HepG2 (cell line): ENCODE results near the gene AFF2. TPM values are rescaled to one million over a fixed set of nuclear protein-coding genes. Genes with fewer than 3 reads are reported as not detected.

Experiments used
- ATAC-seq: fragments of 200-7000 bp; cut with Tn5 transposase; 3 replicates; pipeline ENCODE4 v1.9.1; 2020; ENCODE audit warnings: mild to moderate bottlenecking, moderate library complexity
- BruUV-seq: library from RNA; stranded (reverse); fragments of 400-500 nt; replicated peaks from 2 replicates; lab custom pipeline; 2021; lab: Mats Ljungman, UMichigan
- CTCF ChIA-PET: fragments of 300-600 bp; formaldehyde crosslinking; extraction: SDS; loops from one replicate; lab custom pipeline; 2021; ENCODE audit warnings: low total read pairs, inconsistent platforms, low intra/inter-chr PET ratio; lab: Yijun Ruan, JAX
- POLR2A ChIA-PET: fragments of 350-600 bp; sonication (Branson Sonifier 250); formaldehyde crosslinking; loops from one replicate; lab custom pipeline; 2020; ENCODE audit warnings: antibody characterized with exemption, inconsistent platforms; lab: Yijun Ruan, JAX
- DNase-seq: peaks from one replicate; pipeline ENCODE4 v3.0.0-alpha.2; 2015; ENCODE audit warnings: low spot score
- FAIRE-seq: peaks from 3 replicates; lab custom pipeline; 2011; peaks lifted over from hg19 to GRCh38; lab: Jason Lieb, UNC
- H2AFZ ChIP-seq: one replicate; pipeline ENCODE4 v1.6.1; 2011; ENCODE audit warnings: low read length, inconsistent platforms
- H3K27ac ChIP-seq: fragments of 300-600 bp; 3 replicates; pipeline ENCODE4 v1.8.0; 2011; ENCODE audit warnings: mixed run types, mild to moderate bottlenecking, mixed read lengths, low read length, inconsistent platforms; ENCODE audit not compliant: insufficient read depth; ENCODE audit errors: extremely low read length
- H3K27me3 ChIP-seq, 2 experiments: fragments of 200-600 bp in 1 of 2; 2 replicates in 1 of 2; 3 replicates in 1 of 2; pipeline versions ENCODE4 v1.6.0 to v1.8.0; 2011; ENCODE audit warnings: low read length in 2 of 2, mild to moderate bottlenecking in 2 of 2, moderate library complexity in 2 of 2, inconsistent platforms in 1 of 2; ENCODE audit not compliant: insufficient read depth in 2 of 2, control insufficient read depth in 1 of 2
- H3K36me3 ChIP-seq, 2 experiments: fragments of 200-600 bp in 1 of 2; replicated peaks in 1 of 2; 2 replicates in 1 of 2; 3 replicates in 1 of 2; pipeline versions ENCODE4 v1.5.1 to v1.8.0; 2011; ENCODE audit warnings: low read length in 2 of 2, inconsistent platforms in 1 of 2; ENCODE audit not compliant: insufficient read depth in 2 of 2, control insufficient read depth in 1 of 2
- H3K4me1 ChIP-seq: 2 replicates; pipeline ENCODE4 v1.5.1; 2012; ENCODE audit warnings: low read length, inconsistent platforms; ENCODE audit not compliant: insufficient read depth
- H3K4me2 ChIP-seq: 2 replicates; pipeline ENCODE4 v1.6.0; 2011; ENCODE audit warnings: low read depth, low read length, inconsistent platforms
- H3K4me3 ChIP-seq, 3 experiments: fragments of 200-600 bp in 1 of 3; sonication (generic), shearing (Covaris generic) in 1 of 3; replicated peaks in 1 of 3; 2 replicates each; pipeline ENCODE4 v1.5.1; 2011 to 2016; ENCODE audit warnings: low read length in 3 of 3, inconsistent platforms in 2 of 3, low read depth in 2 of 3, mild to moderate bottlenecking in 2 of 3, control low read depth in 1 of 3, mixed read lengths in 1 of 3; ENCODE audit not compliant: insufficient read depth in 1 of 3
- H3K79me2 ChIP-seq: one replicate; pipeline ENCODE4 v1.6.1; 2011; ENCODE audit warnings: low read length, inconsistent platforms; ENCODE audit not compliant: insufficient read depth
- H3K9ac ChIP-seq: 2 replicates; pipeline ENCODE4 v1.6.0; 2011; ENCODE audit warnings: mild to moderate bottlenecking, low read depth, low read length, inconsistent platforms; ENCODE audit not compliant: insufficient read depth
- H3K9me3 ChIP-seq: 2 replicates; pipeline ENCODE4 v1.5.1; 2012; ENCODE audit warnings: mild to moderate bottlenecking, low read length
- H4K20me1 ChIP-seq: 2 replicates; pipeline ENCODE4 v1.6.0; 2011; ENCODE audit warnings: inconsistent platforms, mild to moderate bottlenecking, low read length, moderate library complexity; ENCODE audit not compliant: insufficient read depth
- KDM6A ChIP-seq: IDR thresholded peaks from 2 replicates; pipeline ENCODE4 v1.6.1; 2016; ENCODE audit warnings: low read depth
- MTA3 ChIP-seq: sonication (generic); formaldehyde crosslinking; IDR thresholded peaks from 2 replicates; pipeline ENCODE4 v1.4.0; 2020; ENCODE audit warnings: missing genetic modification reagents
- MTF2 ChIP-seq: sonication (generic); formaldehyde crosslinking; IDR thresholded peaks from 2 replicates; pipeline ENCODE4 v1.5.0; 2020; ENCODE audit warnings: missing genetic modification reagents, borderline replicate concordance
- MXD4 ChIP-seq: IDR thresholded peaks from 2 replicates; pipeline ENCODE4 v1.6.1; 2016; ENCODE audit warnings: mild to moderate bottlenecking, missing biosample characterization, missing genetic modification reagents
- NCOA1 ChIP-seq: sonication (generic); formaldehyde crosslinking; IDR thresholded peaks from 2 replicates; pipeline ENCODE4 v1.9.0; 2021; ENCODE audit warnings: missing genetic modification reagents
- NRL ChIP-seq: sonication (generic); formaldehyde crosslinking; IDR thresholded peaks from 2 replicates; pipeline ENCODE4 v1.5.0; 2020; ENCODE audit warnings: missing genetic modification reagents, mild to moderate bottlenecking, moderate library complexity, borderline replicate concordance
- PAF1 ChIP-seq: IDR thresholded peaks from 2 replicates; pipeline ENCODE4 v1.6.1; 2016; ENCODE audit warnings: missing genetic modification reagents, missing compliant biosample characterization
- ZNF558 ChIP-seq: sonication (generic); formaldehyde crosslinking; IDR thresholded peaks from 2 replicates; pipeline ENCODE4 v1.9.0; 2022; ENCODE audit warnings: mild to moderate bottlenecking, missing genetic modification reagents, borderline replicate concordance
- WGBS: methylation state at CpG from one replicate; pipeline ENCODE4 v1.1.6; 2017; ENCODE audit warnings: low lambda C conversion rate; 5-methylcytosine and 5-hydroxymethylcytosine counted together
- in situ Hi-C: cut with HindIII; loops from 2 replicates; pipeline ENCODE4 v1.10.0; 2017; ENCODE audit warnings: low pct_unique_long_range_greater_than_20kb; ENCODE audit not compliant: extremely low pct_ligation_motif_present
- intact Hi-C: fragments of 100-400 bp; cut with micrococcal nuclease; formaldehyde crosslinking; loops from one replicate; pipeline ENCODE4 v1.10.0; 2022; ENCODE audit not compliant: unreplicated experiment
- polyA plus RNA-seq, 8 experiments: library from polyadenylated mRNA; depleted of rRNA in 3 of 8; stranded (reverse) in 7 of 8; unstranded in 1 of 8; fragments of >200 nt; fragmentation: Illumina TruSeq in 4 of 8; extraction: Trizol in 4 of 8; gene quantifications; 2 replicates each; pipeline versions ENCODE4 v1.2.1 to v1.2.3, GENCODE V29; 2011 to 2016; ENCODE audit warnings: low read depth in 4 of 8, missing spikeins in 1 of 8, mixed read lengths in 1 of 8; ENCODE audit not compliant: insufficient read depth in 1 of 8
- total RNA-seq, 5 experiments: library from RNA; depleted of rRNA; stranded (reverse); fragments of >200 nt; fragmentation: Illumina TruSeq; extraction: Trizol; gene quantifications; 2 replicates each; pipeline ENCODE4 v1.2.3, GENCODE V29; 2016; ENCODE audit warnings: low read depth in 1 of 5
- TF ChIP-seq, protein P1 (sequence below): sonication (generic); formaldehyde crosslinking; IDR thresholded peaks from 2 replicates; pipeline ENCODE4 v1.4.0; 2020; ENCODE audit warnings: mild to moderate bottlenecking, missing genetic modification reagents
- TF ChIP-seq, protein P2 (sequence below): sonication (generic); formaldehyde crosslinking; IDR thresholded peaks from 2 replicates; pipeline ENCODE4 v1.4.0; 2020; ENCODE audit warnings: missing genetic modification reagents, mild to moderate bottlenecking, borderline replicate concordance
- TF ChIP-seq, protein P3 (sequence below): IDR thresholded peaks from 2 replicates; pipeline ENCODE4 v1.6.1; 2016; ENCODE audit warnings: missing compliant biosample characterization, missing genetic modification reagents, borderline replicate concordance
- TF ChIP-seq, protein P4 (sequence below), 2 experiments: sonication (generic) in 1 of 2; formaldehyde crosslinking in 1 of 2; IDR thresholded peaks; 2 replicates each; pipeline versions ENCODE4 v1.5.1 to v1.6.1; 2011 to 2020; ENCODE audit warnings: borderline replicate concordance in 1 of 2, low read depth in 1 of 2, low read length in 1 of 2, mild to moderate bottlenecking in 1 of 2, missing genetic modification reagents in 1 of 2, moderate library complexity in 1 of 2

AFF2 gene
- total and polyA plus RNA-seq, 2 of the 13 experiments (the other 11 are each of a cell fraction or from before 2014, with no cell fraction given): not detected

DNA sequence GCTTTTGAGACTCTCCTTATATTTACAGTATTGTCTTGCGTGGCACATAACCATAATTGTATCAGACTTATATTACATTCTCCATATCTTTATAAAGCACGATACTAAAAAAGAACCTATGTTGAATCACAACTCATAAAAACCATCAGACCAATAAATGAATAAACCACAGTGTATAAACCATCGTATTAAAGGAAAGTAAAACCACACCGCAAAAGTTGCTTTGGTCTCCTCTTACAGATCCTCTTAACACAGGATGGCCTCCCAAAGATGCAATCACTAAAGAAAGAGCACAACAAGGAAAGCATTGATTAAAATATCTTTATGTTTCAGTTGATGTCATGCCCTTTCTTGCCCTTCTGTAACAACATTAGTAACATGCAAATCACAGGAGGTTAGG is 437.9 kb downstream of the AFF2 start:
- Histone ChIP-seq H3K9me3 (no peaks in the 10 kb centered on the region), H4K20me1 (no peaks in the 10 kb centered on the region), H3K27ac (no peak overlapping the region), H3K36me3 (no peaks in the 10 kb centered on the region), H3K9ac (no peak overlapping the region), H3K4me1 (no peaks in the 10 kb centered on the region), H3K4me3 (no peak overlapping the region), H2AFZ (no peak overlapping the region), H3K27me3 (no peaks in the 10 kb centered on the region), H3K4me2 (no peak overlapping the region), H3K79me2 (no peaks in the 10 kb centered on the region)
- ChIA-PET CTCF (no interaction called here), POLR2A (no interaction called here)
- DNase-seq (no peak), FAIRE-seq (no peak), ATAC-seq (no peak)
- intact Hi-C loops (no loop called here), in situ Hi-C loops (no loop called here)
- BruUV-seq: no TSS peak
- 0% methylated on average over 4 of the region's 4 CpGs for WGBS
- TF ChIP-seq KDM6A (CRISPR knock-in tag): no peak
- no peak for TF ChIP-seq MTA3 (CRISPR knock-in tag)
- TF ChIP-seq, protein P1, sequence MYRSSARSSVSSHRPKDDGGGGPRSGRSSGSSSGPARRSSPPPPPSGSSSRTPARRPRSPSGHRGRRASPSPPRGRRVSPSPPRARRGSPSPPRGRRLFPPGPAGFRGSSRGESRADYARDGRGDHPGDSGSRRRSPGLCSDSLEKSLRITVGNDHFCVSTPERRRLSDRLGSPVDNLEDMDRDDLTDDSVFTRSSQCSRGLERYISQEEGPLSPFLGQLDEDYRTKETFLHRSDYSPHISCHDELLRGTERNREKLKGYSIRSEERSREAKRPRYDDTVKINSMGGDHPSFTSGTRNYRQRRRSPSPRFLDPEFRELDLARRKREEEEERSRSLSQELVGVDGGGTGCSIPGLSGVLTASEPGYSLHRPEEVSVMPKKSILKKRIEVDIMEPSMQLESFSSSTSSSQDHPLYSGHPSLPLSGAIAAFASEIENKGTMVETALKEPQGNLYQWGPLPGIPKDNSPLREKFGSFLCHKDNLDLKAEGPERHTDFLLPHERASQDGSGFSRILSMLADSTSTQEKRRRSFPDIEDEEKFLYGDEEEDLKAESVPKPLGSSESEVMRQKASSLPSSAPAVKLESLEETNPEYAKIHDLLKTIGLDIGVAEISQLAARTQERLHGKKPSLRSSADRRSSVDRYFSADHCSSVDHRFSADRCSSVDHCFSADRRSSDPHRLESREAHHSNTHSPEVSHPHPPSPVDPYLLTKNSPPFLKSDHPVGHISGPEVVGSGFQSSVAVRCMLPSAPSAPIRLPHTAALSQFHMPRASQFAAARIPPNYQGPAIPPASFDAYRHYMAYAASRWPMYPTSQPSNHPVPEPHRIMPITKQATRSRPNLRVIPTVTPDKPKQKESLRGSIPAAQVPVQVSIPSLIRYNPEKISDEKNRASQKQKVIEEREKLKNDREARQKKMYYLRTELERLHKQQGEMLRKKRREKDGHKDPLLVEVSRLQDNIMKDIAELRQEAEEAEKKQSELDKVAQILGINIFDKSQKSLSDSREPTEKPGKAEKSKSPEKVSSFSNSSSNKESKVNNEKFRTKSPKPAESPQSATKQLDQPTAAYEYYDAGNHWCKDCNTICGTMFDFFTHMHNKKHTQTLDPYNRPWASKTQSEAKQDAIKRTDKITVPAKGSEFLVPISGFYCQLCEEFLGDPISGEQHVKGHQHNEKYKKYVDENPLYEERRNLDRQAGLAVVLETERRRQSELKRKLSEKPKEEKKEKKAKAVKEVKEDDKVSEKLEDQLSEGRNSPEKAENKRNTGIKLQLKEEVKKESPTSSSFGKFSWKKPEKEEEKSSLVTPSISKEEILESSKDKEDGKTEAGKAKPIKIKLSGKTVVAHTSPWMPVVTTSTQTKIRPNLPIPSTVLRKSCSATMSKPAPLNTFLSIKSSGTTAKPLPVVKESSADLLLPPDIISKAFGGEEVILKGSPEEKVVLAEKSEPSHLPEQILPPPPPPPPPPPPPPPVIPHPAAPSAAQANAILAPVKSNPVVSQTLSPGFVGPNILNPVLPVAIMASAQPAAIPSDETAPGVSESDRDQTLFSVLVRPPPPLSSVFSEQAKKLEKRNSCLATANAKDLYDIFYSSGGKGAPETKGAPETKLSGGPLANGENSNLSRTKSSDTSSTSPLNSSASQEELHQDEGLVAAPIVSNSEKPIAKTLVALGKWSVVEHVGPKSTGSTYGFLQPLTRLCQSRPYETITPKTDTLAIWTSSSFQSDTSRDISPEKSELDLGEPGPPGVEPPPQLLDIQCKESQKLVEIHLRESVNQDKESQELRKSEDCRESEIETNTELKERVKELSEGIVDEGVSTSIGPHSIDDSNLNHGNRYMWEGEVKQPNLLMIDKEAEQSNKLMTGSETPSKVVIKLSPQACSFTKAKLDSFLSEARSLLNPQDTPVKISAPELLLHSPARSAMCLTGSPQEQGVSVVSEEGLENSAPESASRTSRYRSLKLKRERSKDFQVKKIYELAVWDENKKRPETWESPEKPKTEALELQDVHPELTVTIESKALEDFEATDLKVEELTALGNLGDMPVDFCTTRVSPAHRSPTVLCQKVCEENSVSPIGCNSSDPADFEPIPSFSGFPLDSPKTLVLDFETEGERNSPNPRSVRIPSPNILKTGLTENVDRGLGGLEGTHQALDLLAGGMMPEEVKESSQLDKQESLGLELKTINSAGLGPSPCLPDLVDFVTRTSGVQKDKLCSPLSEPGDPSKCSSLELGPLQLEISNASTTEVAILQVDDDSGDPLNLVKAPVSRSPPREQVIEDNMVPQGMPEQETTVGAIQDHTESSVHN (CRISPR knock-in tag): no peak
- TF ChIP-seq PAF1 (CRISPR knock-in tag): no peak
- TF ChIP-seq, protein P2, sequence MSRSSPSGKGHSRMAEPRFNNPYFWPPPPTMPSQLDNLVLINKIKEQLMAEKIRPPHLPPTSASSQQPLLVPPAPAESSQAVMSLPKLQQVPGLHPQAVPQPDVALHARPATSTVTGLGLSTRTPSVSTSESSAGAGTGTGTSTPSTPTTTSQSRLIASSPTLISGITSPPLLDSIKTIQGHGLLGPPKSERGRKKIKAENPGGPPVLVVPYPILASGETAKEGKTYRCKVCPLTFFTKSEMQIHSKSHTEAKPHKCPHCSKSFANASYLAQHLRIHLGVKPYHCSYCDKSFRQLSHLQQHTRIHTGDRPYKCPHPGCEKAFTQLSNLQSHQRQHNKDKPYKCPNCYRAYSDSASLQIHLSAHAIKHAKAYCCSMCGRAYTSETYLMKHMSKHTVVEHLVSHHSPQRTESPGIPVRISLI: no peak
- no peak for TF ChIP-seq NCOA1 (CRISPR knock-in tag)
- no peak for TF ChIP-seq MTF2 (CRISPR knock-in tag)
- TF ChIP-seq, protein P3, sequence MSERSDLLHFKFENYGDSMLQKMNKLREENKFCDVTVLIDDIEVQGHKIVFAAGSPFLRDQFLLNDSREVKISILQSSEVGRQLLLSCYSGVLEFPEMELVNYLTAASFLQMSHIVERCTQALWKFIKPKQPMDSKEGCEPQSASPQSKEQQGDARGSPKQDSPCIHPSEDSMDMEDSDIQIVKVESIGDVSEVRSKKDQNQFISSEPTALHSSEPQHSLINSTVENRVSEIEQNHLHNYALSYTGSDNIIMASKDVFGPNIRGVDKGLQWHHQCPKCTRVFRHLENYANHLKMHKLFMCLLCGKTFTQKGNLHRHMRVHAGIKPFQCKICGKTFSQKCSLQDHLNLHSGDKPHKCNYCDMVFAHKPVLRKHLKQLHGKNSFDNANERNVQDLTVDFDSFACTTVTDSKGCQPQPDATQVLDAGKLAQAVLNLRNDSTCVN (CRISPR knock-in tag): no peak
- TF ChIP-seq ZNF558 (CRISPR knock-in tag): no peak
- no peak for TF ChIP-seq NRL (CRISPR knock-in tag)
- TF ChIP-seq, protein P4, sequence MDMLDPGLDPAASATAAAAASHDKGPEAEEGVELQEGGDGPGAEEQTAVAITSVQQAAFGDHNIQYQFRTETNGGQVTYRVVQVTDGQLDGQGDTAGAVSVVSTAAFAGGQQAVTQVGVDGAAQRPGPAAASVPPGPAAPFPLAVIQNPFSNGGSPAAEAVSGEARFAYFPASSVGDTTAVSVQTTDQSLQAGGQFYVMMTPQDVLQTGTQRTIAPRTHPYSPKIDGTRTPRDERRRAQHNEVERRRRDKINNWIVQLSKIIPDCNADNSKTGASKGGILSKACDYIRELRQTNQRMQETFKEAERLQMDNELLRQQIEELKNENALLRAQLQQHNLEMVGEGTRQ (IDR thresholded peaks at IDR 0.05; ENCODE audit: low read depth, low read length): no peak
- TF ChIP-seq, protein P4 (CRISPR knock-in tag; IDR thresholded peaks at IDR 0.05; ENCODE audit: borderline replicate concordance): no peak
- TF ChIP-seq MXD4 (CRISPR knock-in tag): no peak
